Neural cell (in vitro differentiated cells): ENCODE results near the gene UBE2O. TPM values are rescaled to one million over a fixed set of nuclear protein-coding genes. Genes with fewer than 3 reads are reported as not detected.

Experiments
- H2AFZ ChIP-seq: fragments of 200-600, 300-800 bp; sonication (generic), shearing (Covaris generic); 2 replicates; pipeline ENCODE4 v1.6.0; 2014; ENCODE audit warnings: low read depth, mild to moderate bottlenecking, antibody characterized with exemption, low read length, moderate library complexity
- H3F3A ChIP-seq: fragments of 200-600 bp; shearing (Covaris generic); 2 replicates; pipeline ENCODE4 v1.6.1; 2016; ENCODE audit warnings: mild to moderate bottlenecking, moderate library complexity, mixed read lengths, antibody characterized with exemption, low read length; ENCODE audit not compliant: insufficient read depth, poor library complexity, severe bottlenecking
- H3K27ac ChIP-seq: fragments of 200-600, 300-800 bp; sonication (generic), shearing (Covaris generic); 2 replicates; pipeline ENCODE4 v1.5.1; 2014; ENCODE audit warnings: mild to moderate bottlenecking, low read length, moderate library complexity
- H3K27me3 ChIP-seq: fragments of 300-800, 200-600 bp; sonication (generic), shearing (Covaris generic); 2 replicates; pipeline ENCODE4 v1.6.0; 2014; ENCODE audit warnings: mild to moderate bottlenecking, low read depth, low read length, moderate library complexity; ENCODE audit not compliant: insufficient read depth
- H3K36me3 ChIP-seq: fragments of 300-800, 200-600 bp; sonication (generic), shearing (Covaris generic); 2 replicates; pipeline ENCODE4 v1.5.1; 2014; ENCODE audit warnings: mild to moderate bottlenecking, antibody characterized with exemption, low read length, moderate library complexity; ENCODE audit not compliant: insufficient read depth
- H3K4me2 ChIP-seq: fragments of 300-800, 200-600 bp; sonication (generic), shearing (Covaris generic); 2 replicates; pipeline ENCODE4 v1.6.0; 2014; ENCODE audit warnings: mild to moderate bottlenecking, low read length
- H3K4me3 ChIP-seq: fragments of 300-800, 200-600 bp; sonication (generic), shearing (Covaris generic); 2 replicates; pipeline ENCODE4 v1.5.1; 2014; ENCODE audit warnings: mild to moderate bottlenecking, low read length, moderate library complexity
- H3K79me2 ChIP-seq: fragments of 200-600 bp; shearing (Covaris generic); replicated peaks from 2 replicates; pipeline ENCODE4 v1.6.0; 2014; ENCODE audit warnings: mild to moderate bottlenecking, low read length, moderate library complexity; ENCODE audit not compliant: insufficient read depth
- H3K9ac ChIP-seq: fragments of 300-800, 200-600 bp; sonication (generic), shearing (Covaris generic); 2 replicates; pipeline ENCODE4 v1.6.1; 2016; ENCODE audit warnings: mild to moderate bottlenecking, low read length, mixed read lengths
- H3K9me2 ChIP-seq: fragments of 200-600 bp; shearing (Covaris generic); 2 replicates; pipeline ENCODE4 v1.6.1; 2016; ENCODE audit warnings: mild to moderate bottlenecking, low read length, mixed read lengths; ENCODE audit not compliant: insufficient read depth
- H3K9me3 ChIP-seq: fragments of 200-600, 300-800 bp; sonication (generic), shearing (Covaris generic); 2 replicates; pipeline ENCODE4 v1.6.1; 2016; ENCODE audit warnings: mild to moderate bottlenecking, mixed run types, low read length, moderate library complexity, mixed read lengths
- H4K20me1 ChIP-seq: fragments of 200-600 bp; shearing (Covaris generic); 2 replicates; pipeline ENCODE4 v1.6.1; 2016; ENCODE audit warnings: mild to moderate bottlenecking, mixed run types; ENCODE audit not compliant: insufficient read depth
- EP300 ChIP-seq: fragments of 450-650 bp; conservative IDR thresholded peaks from 2 replicates; pipeline ENCODE4 v1.6.1; 2014; ENCODE audit warnings: antibody characterized with exemption, mild to moderate bottlenecking, moderate library complexity; ENCODE audit not compliant: poor library complexity, severe bottlenecking
- EZH2 ChIP-seq: fragments of 200-600, 300-800 bp; shearing (Covaris generic), sonication (generic); IDR thresholded peaks from 2 replicates; pipeline ENCODE4 v1.6.1; 2014; ENCODE audit warnings: antibody characterized with exemption, low read length, borderline replicate concordance, mild to moderate bottlenecking; ENCODE audit not compliant: insufficient read depth, poor library complexity, severe bottlenecking
- MXI1 ChIP-seq: fragments of 450-650 bp; conservative IDR thresholded peaks from 2 replicates; pipeline ENCODE4 v1.6.1; 2014; ENCODE audit warnings: antibody characterized with exemption, mild to moderate bottlenecking; ENCODE audit not compliant: poor library complexity, severe bottlenecking
- POLR2AphosphoS5 ChIP-seq: IDR thresholded peaks from 2 replicates; pipeline ENCODE4 v1.6.1; 2012
- RAD21 ChIP-seq: fragments of 450-650 bp; conservative IDR thresholded peaks from 2 replicates; pipeline ENCODE4 v1.6.1; 2014; ENCODE audit warnings: antibody characterized with exemption, mild to moderate bottlenecking, moderate library complexity
- SMC3 ChIP-seq: fragments of 450-650 bp; conservative IDR thresholded peaks from 2 replicates; pipeline ENCODE4 v1.6.1; 2014; ENCODE audit warnings: antibody characterized with exemption, mild to moderate bottlenecking, moderate library complexity; ENCODE audit not compliant: poor library complexity
- TAF1 ChIP-seq: IDR thresholded peaks from 2 replicates; pipeline ENCODE4 v1.6.1; 2012; ENCODE audit warnings: low read depth
- polyA plus RNA-seq: library from polyadenylated mRNA; depleted of rRNA; stranded (reverse); fragments of >200 nt; gene quantifications from 2 replicates; pipeline ENCODE4 v1.2.3, GENCODE V29; 2014
- TF ChIP-seq, protein P1 (sequence below): fragments of 450-650 bp; IDR thresholded peaks from 2 replicates; pipeline ENCODE4 v1.5.1; 2014; ENCODE audit warnings: antibody characterized with exemption, mild to moderate bottlenecking, moderate library complexity; ENCODE audit not compliant: poor library complexity, severe bottlenecking
- TF ChIP-seq, protein P2 (sequence below): IDR thresholded peaks from 2 replicates; pipeline ENCODE4 v1.6.1; 2012; ENCODE audit warnings: borderline replicate concordance

The UBE2O gene
- polyA plus RNA-seq, 1 donor from 2014 or later, result 28.0 TPM

DNA sequence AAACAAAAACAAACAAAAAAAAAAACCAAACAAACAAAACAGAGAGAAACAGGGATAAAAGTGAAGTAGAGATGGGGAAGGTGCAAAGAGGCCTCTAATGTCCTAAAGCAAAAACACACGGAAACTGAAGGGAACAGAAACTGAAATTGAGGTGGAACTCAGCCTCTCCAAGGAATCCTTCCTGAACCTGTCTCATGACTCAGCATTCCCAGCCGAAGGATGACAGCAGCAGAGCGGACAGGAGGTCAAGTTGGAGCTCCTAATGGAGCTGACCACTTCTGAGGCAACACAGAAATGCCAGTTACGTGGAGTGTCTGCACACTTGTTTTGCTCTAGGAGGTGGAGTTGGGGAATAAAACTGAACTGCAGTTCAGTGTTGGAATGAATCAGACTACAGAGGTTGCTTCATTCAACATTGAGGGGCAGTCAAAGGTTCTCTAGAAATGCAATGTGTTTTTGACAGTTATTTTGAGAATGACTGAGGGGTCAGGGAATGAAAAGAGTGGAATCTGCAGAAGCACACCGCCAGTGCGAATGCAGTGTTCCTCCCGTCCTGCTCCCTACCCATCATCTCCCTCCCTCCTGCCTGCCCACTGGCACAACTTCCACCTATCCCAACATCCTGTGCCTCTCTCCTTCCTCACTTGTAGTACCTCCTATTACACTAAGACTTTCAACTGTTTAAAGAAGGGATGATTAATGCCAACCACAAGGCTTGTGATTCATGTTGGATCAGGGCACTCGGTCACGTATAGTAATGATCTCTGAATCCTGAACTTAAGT is 6.3 kb downstream of the UBE2O start:
- no peaks in the 10 kb centered on the region for H3F3A ChIP-seq
- H3K27ac ChIP-seq, result no peak overlapping the region
- no peak overlapping the region for H3K9ac ChIP-seq
- H3K4me3 ChIP-seq, result no peak overlapping the region
- no peaks in the 10 kb centered on the region for H3K9me2 ChIP-seq
- TF ChIP-seq, protein P1, sequence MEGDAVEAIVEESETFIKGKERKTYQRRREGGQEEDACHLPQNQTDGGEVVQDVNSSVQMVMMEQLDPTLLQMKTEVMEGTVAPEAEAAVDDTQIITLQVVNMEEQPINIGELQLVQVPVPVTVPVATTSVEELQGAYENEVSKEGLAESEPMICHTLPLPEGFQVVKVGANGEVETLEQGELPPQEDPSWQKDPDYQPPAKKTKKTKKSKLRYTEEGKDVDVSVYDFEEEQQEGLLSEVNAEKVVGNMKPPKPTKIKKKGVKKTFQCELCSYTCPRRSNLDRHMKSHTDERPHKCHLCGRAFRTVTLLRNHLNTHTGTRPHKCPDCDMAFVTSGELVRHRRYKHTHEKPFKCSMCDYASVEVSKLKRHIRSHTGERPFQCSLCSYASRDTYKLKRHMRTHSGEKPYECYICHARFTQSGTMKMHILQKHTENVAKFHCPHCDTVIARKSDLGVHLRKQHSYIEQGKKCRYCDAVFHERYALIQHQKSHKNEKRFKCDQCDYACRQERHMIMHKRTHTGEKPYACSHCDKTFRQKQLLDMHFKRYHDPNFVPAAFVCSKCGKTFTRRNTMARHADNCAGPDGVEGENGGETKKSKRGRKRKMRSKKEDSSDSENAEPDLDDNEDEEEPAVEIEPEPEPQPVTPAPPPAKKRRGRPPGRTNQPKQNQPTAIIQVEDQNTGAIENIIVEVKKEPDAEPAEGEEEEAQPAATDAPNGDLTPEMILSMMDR, result no peak
- no peaks in the 10 kb centered on the region for H3K36me3 ChIP-seq
- H3K79me2 ChIP-seq, result peaks cover 86% of the 10 kb centered on the region
- H4K20me1 ChIP-seq, result peaks cover 6% of the 10 kb centered on the region
- H3K27me3 ChIP-seq, result no peaks in the 10 kb centered on the region
- H3K9me3 ChIP-seq, result no peaks in the 10 kb centered on the region
- no peak overlapping the region for H3K4me2 ChIP-seq
- no peak overlapping the region for H2AFZ ChIP-seq

- no peak overlapping the region for H2AFZ ChIP-seq
- TF ChIP-seq, protein P1, result no peak
- TF ChIP-seq RAD21 (no peak), EP300 (no peak), POLR2AphosphoS5 (no peak), TAF1 (no peak), SMC3 (no peak), MXI1 (no peak), EZH2 (no peak)
- TF ChIP-seq, protein P2, sequence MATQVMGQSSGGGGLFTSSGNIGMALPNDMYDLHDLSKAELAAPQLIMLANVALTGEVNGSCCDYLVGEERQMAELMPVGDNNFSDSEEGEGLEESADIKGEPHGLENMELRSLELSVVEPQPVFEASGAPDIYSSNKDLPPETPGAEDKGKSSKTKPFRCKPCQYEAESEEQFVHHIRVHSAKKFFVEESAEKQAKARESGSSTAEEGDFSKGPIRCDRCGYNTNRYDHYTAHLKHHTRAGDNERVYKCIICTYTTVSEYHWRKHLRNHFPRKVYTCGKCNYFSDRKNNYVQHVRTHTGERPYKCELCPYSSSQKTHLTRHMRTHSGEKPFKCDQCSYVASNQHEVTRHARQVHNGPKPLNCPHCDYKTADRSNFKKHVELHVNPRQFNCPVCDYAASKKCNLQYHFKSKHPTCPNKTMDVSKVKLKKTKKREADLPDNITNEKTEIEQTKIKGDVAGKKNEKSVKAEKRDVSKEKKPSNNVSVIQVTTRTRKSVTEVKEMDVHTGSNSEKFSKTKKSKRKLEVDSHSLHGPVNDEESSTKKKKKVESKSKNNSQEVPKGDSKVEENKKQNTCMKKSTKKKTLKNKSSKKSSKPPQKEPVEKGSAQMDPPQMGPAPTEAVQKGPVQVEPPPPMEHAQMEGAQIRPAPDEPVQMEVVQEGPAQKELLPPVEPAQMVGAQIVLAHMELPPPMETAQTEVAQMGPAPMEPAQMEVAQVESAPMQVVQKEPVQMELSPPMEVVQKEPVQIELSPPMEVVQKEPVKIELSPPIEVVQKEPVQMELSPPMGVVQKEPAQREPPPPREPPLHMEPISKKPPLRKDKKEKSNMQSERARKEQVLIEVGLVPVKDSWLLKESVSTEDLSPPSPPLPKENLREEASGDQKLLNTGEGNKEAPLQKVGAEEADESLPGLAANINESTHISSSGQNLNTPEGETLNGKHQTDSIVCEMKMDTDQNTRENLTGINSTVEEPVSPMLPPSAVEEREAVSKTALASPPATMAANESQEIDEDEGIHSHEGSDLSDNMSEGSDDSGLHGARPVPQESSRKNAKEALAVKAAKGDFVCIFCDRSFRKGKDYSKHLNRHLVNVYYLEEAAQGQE, result no peak
- no peaks in the 10 kb centered on the region for H3K27me3 ChIP-seq
- H3K27ac ChIP-seq, result peak overlapping the region; percentile 85
- no peak overlapping the region for H3K4me2 ChIP-seq
- H3K4me3 ChIP-seq, result peak overlapping the region; percentile 53
- H3K9me2 ChIP-seq, result no peaks in the 10 kb centered on the region
- peaks cover 79% of the 10 kb centered on the region for H3K79me2 ChIP-seq
- H4K20me1 ChIP-seq, result peaks cover 6% of the 10 kb centered on the region
- no peak overlapping the region for H3K9ac ChIP-seq
- no peaks in the 10 kb centered on the region for H3F3A ChIP-seq
- no peaks in the 10 kb centered on the region for H3K36me3 ChIP-seq
- no peaks in the 10 kb centered on the region for H3K9me3 ChIP-seq
Measured at GRCh38 chr17:76445697-76446448, 7.1 kb downstream of the UBE2O start.
